ENCODE data around the gene SLC25A17.

SLC25A17 gene

DNA sequence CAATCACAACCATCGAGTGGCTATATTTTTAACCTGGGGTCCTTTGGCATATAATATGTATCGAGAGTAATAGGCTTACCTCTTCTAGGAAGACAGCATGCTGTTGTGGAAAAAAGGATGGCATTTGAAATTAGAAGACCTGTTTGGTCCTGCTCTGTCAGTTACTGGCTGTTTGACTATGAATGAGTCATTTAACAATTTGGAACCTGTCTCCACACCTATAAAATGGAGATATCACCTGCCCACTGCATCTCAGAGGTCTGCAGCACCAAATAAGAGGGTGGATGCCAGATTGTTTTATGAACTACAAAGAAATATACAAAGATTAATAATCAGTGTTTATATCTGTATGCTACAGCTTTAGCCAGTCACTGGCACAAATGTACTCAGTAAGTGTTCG lies 60.8 kb downstream of the SLC25A17 start:
- no peak for DNase-seq (ENCODE audit: low read depth in 2 of 2)

DNA sequence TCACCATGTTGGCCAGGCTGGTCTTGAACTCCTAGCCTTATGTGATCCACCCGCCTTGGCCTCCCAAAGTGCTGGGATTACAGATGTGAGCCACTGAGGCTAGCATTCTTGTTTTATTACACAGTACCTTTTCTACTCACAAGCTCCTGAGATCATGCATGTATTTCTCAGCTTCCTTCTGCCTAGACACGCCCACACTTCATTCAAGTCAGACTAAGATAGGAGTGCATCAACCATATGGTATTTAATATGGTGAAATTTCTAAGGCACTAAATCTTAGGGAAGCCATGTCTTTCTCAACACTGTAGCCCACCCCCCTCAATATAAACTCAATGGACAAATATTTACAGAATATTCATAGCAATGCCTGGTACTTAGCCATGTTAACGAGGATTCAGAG lies 62.1 kb downstream of the SLC25A17 start:
- no peak for DNase-seq (ENCODE audit: low read depth in 2 of 2)

DNA sequence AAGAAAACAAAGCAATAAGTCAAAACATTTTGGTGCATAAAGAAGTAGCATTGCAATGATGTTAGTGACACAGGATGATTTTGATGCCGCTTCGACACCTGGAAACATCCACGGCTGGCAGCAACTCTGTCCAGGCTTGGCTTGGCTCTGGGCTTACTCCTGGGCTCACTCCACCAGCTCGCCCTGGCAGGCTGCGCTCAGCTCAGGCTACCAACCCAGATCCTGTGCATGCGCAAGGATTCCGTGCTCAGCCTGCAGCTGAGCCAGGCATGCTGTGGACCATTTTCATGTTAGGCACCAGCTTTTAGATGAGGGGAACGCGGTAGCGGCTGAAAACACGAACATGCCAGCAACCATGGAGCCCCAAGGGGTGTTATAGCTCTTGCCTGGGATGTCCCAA lies 66.0 kb downstream of the SLC25A17 start:
- no peak for DNase-seq (ENCODE audit: low read depth in 2 of 2)

DNA sequence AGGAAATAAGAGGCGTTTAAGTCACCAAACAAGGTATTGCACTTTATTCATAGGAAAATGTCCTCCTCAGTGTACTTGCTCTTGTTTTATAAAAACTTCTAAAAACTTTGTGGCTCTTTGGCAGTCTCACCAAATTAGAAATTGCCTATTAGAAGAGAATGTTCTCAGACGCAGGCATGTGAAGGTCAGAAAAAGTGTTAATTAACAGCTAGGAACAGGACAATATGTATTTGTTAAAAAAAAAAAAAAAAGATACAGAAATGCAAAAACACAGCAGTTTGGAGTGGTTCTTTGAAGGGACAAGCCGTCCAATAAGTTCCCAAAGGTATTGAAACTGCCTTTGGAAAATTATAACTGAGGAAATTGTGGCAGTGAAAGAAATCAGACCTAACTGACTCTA lies 67.9 kb downstream of the SLC25A17 start:
- DNase-seq (ENCODE audit: low read depth in 2 of 2): no peak

DNA sequence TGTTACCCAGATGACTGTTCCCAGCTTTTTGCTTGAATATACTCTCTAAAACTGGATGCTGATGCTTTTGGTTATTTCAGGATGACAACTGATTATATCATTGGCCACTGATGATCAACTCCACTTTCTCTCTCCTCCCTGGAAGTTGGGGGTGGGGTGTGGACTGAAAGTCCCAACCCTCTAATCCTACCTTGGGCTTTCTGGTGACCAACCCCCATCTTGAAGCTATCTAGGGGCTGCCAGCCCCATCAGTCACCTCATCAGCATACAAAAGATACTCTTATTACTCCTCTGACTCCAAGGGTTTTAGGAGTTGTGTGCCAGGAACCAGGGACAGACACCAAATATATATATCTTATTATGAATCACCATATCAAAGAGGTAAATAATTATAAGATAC lies 69.3 kb downstream of the SLC25A17 start:
- no peak for DNase-seq (ENCODE audit: low read depth in 2 of 2)

DNA sequence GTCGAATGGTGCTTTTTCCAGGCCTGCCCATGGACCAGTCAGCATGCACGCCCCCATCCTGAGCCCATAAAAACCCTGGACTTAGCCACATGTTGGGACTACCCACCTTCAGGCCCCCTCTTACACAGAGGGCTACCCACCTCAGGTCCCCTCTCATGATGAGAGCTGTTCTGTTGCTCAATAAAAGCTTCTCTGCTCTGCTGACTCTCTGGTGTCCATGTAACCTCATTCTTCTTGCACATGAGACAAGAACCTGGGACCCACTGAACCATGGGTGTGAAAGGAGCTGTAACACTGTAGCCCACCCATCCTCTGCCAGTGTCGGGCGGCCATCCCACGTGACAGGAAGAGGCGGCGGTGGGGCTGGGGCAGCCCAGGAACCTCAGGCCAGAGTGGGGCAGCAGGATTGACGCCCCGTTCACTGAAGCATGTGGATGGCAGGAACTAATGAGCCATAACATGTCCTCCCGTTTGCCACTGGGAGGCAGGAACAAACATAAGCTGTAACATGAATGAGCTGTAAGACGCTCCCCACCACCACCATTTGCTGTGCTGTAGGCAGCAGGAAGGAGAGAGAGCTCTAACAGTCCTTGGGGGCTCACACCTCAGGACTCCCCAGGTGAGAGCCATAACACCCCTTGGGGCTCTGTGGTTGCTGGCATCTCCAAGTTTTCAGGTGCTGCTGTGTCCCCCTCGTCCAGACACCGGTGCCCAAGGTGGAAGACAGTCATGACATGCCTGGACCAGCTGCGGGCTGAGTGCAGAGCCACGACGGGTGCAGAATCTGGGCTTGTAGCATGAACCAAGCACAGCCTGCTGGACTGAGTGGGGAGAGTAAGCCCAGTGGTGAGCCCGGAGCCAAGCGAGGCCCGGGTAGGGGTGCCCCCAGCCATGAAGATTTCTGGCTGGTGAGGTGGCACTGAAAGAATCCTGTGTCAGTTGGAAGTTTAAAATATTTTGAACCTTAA lies 70.5 kb downstream of the SLC25A17 start:
- no peak for DNase-seq (ENCODE audit: low read depth in 2 of 2)

DNA sequence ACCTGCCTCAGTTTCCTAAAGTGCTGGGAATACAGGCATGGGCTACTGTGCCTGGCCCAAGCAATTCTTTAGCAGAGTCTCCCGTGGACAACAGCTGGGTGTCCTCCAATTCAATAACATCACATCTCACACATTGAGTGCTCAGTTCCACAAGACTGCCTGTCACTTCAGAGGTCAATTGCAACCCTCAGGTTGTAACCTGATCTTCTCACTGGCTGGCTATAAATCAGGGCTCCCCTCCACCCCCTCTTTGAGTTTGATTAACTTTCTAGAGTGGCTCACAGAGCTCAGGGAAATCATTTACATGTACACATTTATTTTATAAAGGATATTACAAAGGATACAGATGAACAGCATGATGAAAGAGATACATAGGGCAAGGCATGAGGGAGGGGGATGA lies 71.8 kb downstream of the SLC25A17 start:
- DNase-seq (ENCODE audit: low read depth in 2 of 2): no peak

DNA sequence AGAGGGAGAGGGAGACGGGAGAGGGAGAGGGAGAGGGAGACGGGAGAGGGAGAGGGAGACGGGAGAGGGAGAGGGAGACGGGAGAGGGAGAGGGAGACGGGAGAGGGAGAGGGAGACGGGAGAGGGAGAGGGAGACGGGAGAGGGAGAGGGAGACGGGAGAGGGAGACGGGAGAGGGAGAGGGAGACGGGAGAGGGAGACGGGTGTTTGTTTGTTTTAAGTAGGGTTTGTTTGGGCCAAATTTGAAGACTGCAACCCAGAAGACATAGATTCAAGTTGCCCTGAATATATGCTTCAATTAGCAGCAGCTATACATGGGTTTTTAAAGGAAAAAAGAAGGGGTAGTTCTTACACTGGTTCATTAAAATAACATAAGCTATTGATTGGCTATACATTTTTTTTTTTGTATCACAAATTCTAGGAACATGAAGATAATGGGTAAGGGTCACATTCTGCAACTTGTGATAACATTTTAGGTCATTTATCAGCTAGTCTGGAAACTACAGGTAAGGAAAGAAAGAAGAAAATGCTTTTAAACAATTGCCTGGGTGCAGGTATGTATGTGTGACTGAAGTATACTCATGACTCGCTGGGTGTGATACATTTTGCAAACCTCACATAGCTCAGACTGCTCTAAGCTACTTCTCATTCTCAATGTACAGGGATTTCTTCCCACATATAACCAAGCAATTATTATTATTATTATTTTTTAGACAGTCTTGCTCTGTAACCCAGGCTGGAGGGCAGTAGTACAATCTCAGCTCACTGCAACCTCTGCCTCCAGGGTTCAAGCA lies 72.5 kb downstream of the SLC25A17 start:
- DNase-seq (ENCODE audit: low read depth in 2 of 2): no peak

DNA sequence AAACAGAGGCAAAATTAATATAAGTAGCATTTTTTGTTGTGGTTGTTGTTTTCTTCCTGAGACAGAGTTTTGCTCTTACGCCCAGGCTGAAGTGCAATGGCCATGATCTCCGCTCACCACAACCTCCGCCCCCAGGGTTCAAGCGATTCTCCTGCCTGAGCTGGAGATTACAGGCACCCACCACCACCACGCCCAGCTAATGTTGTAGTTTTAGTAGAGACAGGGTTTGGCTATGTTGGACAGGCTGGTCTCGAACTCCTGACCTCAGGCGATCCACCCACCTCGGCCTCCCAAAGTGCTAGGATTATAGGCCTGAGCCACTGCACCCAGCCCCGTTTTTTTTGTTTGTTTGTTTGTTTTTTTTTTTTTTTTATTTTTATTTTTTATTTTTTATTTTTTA lies 75.4 kb downstream of the SLC25A17 start:
- DNase-seq (ENCODE audit: low read depth in 2 of 2): no peak

DNA sequence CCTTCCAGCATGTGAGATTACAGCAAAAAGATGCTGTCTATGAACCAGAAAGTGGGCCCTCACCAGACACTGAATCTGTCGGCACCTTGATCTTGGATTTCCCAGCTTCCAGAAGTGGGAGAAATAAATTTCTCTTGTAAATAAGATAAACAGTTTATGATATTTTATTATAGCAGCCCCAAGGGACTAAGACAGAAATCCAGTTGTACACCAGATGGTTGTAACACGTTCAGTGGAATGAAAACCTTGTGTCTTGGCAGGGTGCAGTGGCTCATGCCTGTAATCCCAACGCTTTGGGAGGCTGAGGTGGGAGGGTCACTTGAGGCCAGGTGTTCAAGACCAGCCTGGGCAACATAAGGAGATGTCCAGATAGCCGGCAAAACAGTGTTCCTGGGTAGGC lies 78.0 kb downstream of the SLC25A17 start:
- no peak for DNase-seq (ENCODE audit: low read depth in 2 of 2)

DNA sequence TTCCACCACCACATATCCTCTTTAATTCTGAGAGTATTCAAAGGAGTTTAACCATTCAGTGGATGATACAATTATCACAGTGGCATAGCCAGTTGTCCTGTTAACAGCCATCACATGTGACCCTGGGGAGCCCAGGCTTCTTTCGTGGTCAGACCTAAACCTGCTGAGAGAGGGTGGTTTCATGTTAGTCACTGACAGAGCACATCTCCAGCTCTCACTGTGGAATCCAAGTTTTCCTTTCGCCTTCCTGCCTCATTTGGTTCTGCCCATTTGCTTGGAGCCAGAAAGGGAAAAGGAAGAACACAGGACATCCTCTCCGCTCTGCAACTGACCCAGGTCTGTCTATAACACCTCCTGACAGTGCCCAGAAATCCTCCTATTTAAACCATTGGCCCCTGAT lies 79.4 kb downstream of the SLC25A17 start:
- DNase-seq (ENCODE audit: low read depth in 2 of 2): no peak

DNA sequence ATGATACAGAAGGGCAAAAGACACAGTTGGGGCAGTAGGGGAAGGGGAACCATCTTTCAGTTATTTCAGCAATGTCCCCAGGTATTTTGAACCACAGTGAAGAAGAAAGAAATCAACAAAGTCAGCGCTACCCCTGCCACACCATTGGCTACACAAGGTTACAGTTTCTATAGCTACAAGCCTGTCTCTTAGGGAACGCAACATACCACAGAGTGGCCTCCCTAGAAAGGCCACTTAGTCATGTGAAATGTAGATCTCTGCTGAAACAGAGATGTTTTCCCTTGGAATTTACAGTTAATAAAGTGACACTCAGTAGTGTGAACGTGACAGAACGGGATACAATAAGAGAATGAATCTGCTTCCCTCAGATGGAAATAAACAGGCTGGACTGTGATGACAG lies 85.2 kb downstream of the SLC25A17 start:
- DNase-seq (ENCODE audit: low read depth in 2 of 2): no peak

DNA sequence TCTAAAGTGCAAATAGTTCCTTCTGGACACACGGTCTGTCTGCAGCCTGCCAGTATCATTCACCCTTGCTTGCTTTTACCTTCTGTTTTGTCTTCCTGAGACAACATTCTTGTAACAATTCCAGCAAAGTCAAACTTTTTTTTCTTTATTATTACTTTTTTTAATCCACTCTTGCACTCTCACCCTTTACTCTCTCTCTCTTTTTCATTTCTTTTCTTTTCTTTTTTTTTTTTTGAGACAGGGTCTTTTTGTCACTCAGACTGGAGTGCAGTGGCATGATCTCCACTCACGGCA lies 86.2 kb downstream of the SLC25A17 start:
- DNase-seq (ENCODE audit: low read depth in 2 of 2): no peak

DNA sequence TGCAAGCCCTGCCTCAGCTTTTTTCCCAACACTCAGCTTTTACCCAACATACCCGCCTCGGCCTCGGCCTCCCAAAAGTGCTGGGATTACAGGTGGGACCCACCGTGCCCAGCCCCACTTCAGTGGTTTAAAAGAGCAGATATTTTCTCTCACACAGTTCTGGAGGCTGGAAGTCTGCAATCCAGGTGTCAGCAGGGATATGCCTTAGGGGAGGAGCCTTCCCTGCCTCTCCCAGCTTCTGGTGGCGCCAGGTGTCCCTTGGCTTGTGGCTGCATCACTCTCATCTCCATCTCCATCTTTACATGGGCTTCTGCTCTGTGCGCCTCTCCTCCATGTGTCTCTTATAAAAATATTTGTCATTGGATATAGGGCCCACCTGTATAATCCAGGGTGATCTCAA lies 89.9 kb downstream of the SLC25A17 start:
- DNase-seq (ENCODE audit: low read depth in 2 of 2): no peak

DNA sequence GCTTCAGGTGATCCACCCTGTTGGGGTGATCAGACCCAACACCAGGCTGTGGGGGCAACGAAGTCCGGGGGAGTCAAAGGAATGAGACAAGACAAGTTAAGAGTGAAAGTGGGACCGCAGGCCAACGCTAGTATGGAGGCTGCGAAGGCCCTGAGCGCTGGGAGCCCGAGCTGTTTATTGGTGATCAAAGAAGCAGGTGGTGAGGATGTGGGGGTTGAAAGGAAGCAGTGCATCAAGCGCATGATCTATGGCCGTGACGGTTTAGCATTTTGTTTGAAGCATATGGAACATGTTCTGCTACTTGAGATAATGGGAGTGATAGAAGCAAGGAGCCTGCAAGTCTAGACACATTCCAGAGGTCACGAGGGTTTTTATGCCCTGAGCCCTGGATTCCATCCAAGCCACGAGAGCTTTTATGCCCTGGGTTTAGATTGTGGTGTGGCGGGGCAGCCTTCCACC lies 90.4 kb downstream of the SLC25A17 start:
- peak in 1 of 2 donors; percentile 34 for DNase-seq (ENCODE audit: low read depth in 2 of 2)

DNA sequence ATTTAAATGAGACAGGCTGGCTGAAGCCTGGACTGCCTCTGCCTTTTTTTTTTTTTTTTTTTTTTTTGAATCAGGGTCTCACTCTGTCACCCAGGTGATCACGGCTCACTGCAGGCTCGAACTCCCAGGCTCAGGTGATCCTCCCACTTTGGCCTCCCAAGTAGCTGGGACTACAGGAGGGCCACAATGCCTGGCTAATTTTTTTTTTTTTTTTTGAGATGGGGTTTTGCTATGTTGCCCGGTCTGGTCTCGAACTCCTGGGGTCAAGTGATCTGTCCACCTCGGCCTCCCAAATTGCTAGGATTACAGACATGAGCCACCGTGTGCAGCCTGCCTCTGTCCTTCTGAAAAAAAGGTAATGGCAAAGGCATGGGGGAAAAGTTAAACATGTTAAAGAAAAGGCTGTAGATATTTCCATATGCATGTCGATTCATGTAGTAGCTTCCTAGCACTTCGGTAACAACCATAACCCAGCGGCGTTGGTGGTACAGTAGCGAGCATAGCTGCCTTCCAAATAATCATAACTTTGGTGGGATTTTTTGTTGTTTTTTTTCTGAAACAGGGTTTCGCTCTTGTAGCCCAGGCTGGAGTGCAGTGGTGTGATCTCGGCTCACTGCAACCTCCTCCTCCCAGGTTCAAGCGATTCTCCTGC lies 91.1 kb downstream of the SLC25A17 start:
- no peak for DNase-seq (ENCODE audit: low read depth in 2 of 2)

DNA sequence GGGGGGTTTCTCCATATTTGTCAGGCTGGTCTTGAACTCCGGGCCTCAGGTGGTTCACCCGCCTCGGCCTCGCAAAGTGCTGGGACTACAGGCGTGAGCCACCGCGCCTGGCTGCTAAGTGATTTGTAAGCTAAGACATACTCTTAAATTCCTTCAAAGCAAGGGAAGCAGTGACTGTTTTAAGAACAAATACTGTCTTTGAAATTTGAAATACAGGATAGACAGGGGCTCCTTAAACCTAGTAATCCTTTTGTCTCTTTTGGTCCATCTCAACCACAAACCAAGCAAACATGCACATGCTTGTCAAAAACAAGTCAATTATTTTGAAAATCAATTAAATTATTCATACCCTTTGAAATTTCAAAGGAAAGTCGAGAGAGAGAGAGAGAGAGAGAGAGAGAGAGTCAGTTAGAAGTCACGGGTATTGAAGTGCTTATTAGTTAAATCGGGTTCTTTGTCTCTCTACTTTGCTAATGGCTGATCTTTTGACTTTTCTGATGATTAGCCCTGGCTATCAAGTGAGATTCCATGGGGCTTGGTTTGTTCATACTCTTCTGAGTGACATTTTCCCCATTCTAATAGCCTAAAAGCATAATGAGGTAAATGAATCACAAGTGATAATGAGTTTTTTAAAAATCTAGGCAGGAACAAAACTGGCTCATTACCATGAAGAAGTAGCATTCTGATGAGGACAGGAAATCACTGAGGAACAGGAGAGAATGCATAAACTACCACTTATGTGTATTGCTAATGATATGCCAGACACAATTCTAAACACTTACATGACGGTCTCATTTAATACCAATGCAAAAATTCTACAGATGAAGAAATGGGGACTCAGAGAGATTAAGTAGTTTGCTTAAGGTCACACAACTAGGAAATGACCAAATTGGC lies 91.8 kb downstream of the SLC25A17 start:
- DNase-seq (ENCODE audit: low read depth in 2 of 2): no peak

DNA sequence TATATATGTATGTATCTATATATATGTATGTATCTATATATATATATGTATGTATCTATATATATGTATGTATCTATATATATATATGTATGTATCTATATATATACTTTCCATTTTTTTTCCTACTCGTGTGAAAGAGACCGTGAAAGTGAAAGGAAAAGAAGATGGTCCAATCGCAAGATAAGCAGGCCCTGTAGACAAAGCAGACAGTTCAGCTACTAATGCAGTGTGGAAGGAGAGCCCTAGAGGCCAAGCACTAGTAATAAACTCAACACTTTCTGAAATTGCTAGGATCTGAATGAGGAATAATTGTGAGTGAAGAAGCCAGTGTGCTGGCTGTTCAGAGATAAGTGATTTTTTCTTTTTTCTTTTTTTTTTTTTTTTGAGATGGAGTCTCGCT lies 92.6 kb downstream of the SLC25A17 start:
- DNase-seq (ENCODE audit: low read depth in 2 of 2): no peak

DNA sequence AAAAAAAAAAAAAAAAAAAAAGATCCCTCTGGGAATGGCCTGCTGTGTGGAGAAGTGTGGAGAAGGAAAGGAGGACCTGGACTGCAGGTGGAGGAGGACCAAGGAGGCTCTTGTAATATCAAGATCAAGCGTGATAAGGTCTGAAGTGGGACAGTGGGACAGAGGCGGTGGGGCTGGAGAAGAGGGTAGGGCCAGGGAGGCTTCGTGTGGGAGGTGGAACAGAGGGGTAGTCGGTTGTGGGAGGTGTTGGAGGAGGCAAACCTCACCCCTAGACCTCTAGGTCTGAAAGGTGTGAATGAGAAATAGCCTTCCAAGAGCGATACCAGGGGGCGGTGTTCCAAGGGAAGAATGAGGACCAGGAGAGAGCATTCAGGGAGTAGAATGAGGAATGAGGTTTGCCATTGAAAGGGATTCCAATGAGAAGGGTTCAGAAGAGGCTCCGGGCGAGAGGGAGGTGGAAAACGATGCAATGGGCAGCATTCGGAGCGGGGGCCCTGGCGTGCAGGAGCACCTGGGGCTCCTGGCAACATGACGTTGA lies 95.7 kb downstream of the SLC25A17 start:
- no peak for DNase-seq (ENCODE audit: low read depth in 2 of 2)

DNA sequence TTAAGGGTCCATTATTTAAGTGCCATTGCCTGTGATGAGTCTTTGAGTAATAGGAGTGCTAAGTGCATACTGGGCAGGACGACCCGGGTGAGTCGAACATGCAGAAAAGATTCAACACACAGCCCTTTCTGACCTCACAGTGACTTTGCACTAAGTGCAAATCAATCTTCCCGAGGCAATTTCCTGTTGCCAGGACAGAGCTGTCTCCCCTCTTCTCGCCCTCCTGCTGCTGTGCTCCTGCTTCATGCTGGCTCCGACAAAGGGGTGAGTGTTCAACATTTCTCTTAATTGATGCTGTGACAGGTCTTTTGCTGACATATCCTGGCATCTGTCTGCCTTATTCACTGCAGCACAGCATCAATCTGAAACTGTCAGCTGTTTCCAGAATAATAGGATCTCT lies 97.9 kb downstream of the SLC25A17 start:
- no peak for DNase-seq (ENCODE audit: low read depth in 2 of 2)

DNA sequence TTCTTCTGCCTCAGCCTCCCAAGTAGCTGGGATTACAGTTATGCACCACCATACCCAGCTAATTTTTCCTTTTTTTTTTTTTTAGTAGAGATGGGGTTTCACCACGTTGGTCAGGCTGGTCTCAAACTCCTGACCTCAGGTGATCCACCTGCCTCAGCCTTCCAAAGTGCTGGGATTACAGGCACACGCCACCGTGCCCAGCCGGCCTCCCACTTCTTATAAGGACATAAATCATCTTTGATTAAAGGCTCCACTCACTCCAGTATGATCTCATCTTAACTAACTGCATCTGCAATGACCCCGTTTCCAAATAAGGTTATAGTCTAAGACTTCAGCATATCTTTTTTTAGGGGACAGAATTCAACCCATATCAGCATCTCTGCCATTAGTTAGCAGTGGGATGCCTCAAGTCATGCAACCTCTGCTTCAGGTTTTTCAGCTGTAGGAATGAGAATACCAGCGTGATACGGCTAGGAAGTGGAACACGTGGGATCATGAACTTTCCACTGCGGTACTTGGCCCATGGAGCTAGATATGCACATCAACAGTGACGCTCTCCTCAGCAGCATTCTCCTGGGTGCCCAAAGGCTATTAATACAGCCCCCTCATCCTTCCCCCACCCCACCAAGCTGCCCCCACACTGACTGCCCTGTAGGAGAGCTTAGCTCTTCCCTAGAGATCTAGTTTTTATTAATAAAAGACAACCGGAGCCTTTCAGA lies 98.4 kb downstream of the SLC25A17 start:
- no peak for DNase-seq (ENCODE audit: low read depth in 2 of 2)
